Stimulated activated CD8-positive, alpha-beta memory T cell treated with anti-CD3 and anti-CD28 coated beads, Interleukin-2, amount 100 ng/mL, for 48 hours (primary cell): ENCODE data around the gene CDCA8.
A peak's percentile ranks its signal among the peaks of the same experiment; 100 is the strongest.

Experiments
- DNase-seq, 2 donors: peaks; one replicate each; pipeline ENCODE4 v3.0.0-alpha.2; 2020; ENCODE audit warnings: low read depth in 2 of 2

Gene CDCA8

DNA sequence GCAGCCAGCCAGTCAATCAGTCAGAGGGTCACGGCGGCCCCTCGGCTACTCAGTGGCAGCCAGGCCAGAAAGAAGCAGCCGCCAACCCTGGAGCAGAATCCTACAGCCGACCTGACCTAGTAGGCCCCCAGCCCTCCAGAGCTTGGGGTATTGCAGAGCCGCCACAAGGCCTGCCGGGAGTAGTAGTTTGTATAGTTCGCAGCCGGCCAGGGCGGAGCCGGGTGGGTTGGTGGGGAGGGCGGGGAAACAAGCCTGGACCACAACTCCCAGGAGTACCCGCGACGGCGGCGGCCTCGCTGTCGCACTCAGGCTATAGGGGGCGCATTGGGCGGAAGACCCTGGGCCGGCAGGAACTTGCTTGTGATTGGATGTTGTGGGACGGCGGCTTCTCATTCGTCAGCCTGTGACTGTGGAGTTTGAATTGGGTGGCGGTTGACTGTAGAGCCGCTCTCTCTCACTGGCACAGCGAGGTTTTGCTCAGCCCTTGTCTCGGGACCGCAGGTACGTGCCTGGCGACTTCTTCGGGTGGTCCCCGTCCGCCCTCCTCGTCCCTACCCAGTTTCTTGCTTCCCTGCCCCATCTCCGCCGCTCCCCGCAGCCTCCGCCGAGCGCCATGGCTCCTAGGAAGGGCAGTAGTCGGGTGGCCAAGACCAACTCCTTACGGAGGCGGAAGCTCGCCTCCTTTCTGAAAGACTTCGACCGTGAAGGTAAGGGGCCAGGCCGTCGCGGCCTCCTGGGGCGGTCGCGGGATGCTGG, at the start of gene CDCA8:
Gene CDCA8 (plus strand): TSS at position 439 of the 756 bp plus-strand sequence. CDS start 175 bp downstream, at position 614.
- peak; percentile 95 to 98 for DNase-seq

DNA sequence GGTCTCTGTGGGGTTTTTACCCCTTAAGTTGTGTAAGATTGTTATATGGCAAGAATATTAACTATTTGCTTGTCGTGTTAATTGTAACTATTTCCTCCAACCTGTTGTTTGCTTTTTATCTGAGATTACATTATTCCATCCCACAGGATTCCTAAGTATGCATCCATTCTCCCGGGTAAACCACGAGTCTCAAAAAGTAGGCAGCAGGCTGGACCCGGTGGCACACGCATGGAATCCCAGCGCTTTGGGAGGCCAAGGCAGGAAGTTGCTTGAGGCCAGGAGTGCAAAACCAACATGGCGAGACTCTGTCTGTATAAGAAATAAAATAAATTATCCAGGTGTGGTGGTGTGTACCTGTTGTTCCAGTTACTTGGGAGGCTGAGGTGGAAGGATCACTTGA, 45.0 kb upstream of the CDCA8 start:
- DNase-seq, result no peak

DNA sequence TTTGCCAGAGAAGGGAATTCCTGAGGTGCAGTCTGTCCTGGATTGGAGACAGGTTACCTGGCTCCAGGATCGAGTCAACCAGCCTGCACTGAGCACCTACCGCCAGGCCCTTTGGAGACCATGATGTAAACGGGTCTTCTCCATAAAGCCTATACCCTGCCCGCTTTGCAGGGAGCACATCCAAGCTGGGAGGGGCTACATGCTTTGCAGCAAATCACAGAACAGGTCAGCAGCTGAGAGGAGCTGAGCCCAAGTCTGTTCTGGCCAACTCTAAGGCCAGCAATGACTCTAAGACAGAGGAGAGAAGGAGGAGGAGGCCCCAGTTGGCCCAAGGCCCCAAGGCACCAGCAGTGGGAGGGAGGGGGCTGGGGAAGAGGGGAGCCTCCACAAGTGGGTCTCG, 42.1 kb upstream of the CDCA8 start:
- DNase-seq, result no peak

DNA sequence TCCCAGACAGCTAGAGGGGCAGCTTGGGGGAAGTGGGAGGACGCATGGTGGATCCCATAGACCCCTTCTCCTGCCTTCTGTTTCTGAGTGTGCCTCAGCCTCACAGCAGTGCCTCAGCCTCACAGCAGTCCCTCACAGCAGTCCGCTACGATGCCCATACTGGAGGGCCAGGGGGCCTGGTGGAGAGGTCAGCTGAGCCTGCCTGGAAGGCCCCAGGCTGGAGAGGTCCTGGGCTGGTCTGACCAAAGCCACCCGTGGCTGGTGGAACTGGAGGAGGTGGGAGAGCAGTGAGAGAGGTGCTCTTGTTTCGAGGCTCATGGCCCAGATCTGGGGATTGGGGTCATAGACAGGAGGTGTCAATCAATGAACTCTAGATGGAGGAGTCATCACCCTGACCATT, 41.6 kb upstream of the CDCA8 start:
- no peak for DNase-seq

DNA sequence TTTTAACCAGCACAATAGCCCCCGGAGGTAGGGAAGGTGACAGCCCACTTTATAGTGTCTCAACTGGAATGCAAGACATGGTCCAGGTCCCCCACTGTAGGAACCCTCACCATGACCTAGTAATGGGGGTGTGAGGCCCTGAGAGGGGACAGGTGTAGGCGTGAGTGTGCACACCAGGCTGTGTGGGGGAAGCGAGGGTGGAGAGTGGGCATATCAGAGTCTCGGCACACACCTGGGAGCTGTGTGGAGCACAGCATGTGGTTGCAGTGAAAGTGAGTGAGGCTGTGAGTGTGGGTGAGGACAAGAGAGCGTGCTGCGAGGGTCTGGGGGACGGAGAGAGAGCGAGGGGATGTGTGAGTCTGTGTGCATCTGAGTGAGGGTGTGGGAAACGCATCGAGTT, 40.5 kb upstream of the CDCA8 start:
- no peak for DNase-seq

DNA sequence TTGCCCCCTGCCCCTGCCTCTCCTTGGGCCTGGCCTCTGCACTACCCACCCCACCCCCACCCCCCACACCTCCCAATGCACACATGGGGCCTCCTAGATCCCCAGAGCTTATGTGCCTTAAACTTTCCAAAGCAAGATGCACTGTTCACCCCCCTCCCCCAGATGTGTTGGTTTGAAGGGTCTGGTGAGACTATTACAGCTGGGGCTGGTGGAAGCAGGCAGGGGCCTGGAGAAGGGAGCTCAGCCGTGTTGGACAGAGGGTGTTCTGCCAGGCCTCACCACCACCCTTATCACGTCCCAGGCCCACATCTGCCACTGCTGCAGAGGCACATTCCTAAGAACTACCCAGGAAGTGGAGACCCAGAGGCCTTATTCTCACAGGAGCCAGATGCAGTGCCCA, 39.3 kb upstream of the CDCA8 start:
- DNase-seq, result no peak

DNA sequence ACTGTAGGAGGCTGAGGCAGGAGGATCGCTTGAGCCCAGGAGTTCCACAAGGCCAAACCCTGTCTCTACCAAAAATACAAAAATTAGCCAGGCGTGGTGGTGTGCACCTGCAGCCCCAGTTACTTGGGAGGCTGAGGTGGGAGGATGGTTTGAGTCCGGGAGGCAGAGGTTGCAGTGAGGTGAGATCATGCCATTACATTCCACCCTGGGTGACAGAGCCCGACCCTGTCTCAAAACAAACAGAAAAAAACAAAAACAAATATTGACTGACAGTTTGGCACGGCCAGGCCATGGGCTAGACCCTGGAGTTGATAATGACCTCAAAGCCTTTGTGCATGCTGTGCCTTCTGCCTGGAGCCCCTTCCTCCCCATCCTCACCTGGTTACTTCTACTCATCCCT, 38.4 kb upstream of the CDCA8 start:
- DNase-seq, result no peak

DNA sequence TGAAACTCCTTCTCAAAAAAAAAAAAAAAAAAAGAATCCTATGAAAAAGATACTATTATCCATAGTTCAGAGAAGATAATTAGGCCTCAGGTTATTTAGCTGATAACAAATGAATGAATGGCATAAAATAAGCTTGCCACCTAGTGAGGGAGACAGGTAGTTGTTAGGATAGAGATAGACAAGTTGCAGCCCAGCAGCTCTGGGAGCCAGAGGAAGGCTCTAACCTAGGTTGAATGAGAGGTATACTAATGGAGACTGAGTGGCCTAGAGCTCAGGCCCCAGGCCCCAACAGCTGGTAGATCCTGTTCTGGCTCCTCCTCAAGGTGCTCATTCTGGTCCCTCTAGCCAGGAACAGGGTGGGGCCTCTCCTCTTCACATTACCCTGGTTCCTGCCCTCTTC, 37.0 kb upstream of the CDCA8 start:
- no peak for DNase-seq

DNA sequence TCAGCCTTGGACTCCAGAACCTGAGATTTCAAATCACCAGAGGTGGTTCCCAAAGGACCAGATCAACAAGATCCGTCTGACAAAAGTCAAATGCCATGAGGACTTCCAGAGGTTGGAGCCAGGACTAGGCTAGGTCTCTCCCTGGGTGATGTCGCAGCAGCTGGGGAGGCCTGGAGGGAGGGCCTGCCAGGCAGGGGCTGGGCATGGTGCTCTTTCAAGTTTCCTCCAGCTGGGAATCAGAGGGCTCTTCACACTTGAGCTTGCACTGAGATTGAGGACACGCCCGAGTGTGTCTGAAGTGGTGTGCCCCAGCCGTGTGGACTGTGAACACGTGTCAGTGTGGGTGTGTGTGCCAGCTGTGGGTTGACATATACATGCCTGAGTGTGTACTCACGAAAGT, 36.3 kb upstream of the CDCA8 start:
- no peak for DNase-seq

DNA sequence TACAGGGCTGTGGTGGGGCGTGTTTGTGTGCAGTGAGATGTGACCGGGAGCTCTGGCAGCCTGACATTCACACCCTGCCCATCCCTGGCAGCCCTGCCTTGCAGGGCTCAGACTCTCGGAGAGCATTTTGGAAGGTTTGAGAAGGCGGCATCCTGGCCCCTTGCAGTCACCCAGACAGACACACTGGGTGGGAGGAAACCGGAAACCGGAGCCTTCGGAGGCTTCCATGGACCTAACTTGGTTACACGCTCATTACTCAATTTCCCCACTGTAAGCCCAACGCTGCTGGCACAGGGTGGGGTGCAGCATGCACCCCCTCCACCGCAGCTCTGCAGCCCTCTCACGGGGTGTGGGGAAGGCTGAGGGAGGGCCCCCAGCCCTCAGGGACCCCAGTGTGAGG, 35.4 kb upstream of the CDCA8 start:
- no peak for DNase-seq

DNA sequence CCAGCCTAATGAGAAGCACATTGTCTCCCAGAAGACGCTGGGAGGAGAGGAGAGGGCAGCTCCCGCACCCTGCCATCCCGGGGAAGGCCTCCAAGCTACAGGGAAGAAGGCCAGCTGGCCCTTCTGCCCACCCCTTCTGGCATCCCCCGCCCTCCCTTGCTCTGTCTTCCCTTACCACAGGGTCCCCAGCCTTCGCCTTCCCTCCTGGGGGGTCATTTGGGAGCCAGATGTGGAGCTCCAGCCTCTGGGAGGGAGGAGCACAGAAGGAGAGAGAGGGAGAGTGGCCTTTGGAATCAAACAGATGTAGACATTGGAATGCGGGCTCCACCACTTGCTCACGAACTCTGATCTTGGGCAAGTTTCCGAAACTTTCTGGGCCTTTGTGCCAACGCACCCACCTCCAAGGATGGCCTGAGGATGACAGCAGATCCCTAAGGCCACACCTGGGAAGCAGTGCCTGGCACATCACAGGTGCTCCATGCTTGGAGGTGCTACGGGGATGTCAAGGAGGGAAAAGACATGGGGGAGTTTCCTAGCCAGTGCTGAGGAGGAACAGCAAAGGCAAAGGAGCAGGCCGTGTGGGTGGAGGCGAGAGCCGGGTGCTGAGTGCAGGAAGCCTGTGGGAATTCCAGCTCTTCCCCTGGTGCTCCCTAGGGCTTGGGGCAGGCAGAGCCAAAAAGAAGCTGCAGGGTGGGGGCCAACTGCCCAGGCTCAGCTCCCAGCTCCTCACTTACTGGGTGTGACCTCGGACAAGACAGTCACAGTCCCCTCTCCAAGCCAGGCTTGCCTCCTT, 34.5 kb upstream of the CDCA8 start:
- no peak for DNase-seq

DNA sequence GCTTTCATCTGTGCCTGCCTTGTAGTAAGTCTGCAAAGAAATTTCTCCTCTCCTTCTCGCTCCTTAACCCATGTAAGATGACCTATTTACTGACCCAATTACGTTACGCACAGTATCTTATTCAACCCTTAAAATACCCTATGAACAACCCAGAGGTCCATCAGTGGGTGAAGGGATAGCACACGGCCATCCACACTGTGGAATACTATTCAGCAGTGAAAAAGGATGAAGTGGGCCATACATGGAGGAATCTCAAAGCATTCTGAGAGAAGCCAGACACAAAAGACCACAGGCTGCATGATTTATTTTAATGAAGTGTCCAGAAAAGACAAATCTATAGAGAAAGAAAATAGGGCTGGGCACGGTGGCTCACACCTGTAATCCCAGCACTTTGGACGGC, 33.8 kb upstream of the CDCA8 start:
- DNase-seq, result no peak

DNA sequence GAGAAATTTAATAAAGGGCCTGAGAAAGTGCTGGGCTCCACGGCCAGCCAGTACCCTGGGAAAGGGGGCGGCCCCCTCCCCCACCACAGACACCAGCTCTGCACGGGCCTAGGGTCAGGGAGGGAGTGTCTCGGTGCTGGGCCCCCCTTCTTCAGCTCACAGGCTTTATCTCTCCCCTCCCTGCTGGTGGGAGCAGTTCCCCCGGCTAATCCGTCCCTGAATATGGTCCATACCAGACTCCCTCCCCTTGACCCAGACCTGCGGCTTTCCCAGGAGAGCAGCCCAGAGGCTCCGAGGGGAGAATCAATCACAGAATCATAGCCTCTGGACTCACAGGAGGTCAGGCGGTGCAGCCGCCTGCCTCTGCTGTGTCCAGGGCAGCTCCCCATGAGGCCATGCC, 31.7 kb upstream of the CDCA8 start:
- DNase-seq, result no peak

DNA sequence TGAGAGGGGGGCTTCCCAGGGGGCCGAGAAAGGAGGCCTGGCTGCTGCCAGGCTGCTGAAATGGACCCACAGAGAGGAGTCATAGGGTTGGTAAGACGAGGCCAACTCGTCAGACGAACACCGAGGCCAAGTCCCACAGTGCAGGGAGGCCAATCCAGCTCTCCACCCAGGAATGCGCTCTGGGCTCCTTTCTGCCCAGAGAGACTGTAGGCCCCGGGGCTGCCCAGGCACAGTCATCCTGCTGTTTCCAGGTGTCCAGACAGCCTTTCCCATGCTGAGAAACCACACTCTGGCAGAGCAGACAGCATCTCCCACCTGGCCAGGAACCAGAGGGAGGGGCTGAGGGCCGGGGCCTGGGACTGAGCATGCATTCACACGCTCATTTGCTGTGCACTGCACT, 30.9 kb upstream of the CDCA8 start:
- no peak for DNase-seq

DNA sequence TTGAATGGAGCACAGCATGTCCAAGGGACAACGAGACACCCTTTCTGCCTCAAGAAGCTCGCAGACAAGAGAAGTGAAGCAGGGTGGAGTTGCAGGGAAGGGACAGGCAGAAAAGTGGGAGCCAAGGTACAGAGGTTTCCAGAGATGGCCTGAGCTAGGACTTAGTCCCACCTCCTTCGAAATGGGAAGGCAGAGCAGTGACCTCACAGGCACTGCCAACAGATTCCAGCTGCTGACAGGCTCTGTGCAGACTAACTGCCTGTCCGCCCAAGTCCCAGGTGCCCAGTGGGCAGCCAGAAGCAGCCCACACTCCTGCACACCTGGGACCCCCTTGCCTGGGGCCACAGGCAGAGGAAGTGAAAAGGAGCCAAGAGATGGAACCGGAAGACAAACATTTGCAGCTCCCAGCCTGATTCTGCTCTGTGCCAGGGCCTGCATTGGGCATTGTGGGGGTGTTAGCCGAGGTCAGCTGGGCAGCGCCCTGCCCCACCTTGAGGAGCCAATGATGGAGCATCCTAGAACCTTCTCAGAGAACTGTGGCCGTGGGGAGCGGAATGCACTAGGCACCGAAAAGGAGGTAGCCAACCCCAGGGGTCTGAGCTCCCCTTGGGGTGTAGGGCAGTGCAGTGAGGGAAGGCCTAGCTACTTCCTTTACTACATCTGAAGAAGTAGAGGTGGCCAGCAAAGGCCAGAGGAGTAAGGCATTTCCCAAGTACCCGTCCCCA, 30.1 kb upstream of the CDCA8 start:
- no peak for DNase-seq

DNA sequence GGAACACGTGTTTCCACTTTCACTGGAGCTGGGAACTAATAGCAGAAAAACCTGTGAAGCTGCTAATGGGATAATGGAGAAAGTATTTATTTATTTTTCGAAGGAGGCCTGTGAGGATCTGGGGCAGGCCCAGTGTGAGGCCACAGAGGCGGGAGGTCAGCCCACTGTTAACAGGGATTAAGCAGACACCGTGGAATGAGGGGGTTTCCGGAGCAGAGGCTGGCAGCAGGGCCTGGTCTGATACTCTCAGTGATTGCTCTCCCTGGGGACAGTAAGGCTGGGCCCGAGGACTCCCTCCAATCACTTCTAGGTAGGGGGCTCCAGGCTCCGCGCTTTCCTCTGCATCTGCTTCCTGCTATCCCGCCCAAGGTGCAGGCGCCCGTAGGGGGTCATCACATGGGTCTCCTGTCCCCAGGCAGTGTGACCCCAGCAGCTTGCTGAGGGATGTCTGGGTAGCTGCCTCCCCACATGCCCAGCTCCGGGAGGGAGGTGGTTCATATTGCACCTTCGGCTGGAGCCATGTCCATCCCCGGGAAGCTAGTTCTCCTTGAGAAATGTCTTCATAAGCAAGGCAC, 28.8 kb upstream of the CDCA8 start:
- no peak for DNase-seq

DNA sequence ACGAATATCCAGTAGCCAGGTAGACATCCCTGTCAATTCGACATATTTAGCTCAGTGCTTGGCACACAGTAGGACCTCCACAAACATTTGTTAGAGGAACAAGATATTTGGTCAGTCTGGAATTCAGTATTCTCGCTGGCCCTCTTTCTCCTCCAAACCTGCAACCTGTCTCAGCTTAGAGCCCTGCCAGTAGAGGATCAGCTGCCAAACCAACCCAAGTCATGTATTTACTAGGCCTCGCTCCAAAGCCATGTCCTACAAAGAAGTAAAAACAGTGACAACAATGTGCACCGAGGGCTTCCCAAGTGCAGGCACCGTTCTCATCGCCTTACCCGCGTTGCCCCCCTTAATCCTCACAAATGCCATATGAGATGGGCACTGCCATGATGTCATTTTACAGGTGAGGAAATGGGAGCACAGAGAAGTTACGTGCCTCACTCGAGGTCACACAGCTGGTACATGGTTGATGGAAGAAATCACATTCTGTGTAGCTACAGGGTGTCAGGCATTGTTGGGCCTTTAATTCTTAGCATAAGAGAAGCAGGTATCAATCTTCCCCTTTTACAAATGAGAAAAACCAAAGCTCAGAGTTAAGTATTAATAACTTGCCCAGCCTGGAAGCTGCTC, 26.0 kb upstream of the CDCA8 start:
- no peak for DNase-seq

DNA sequence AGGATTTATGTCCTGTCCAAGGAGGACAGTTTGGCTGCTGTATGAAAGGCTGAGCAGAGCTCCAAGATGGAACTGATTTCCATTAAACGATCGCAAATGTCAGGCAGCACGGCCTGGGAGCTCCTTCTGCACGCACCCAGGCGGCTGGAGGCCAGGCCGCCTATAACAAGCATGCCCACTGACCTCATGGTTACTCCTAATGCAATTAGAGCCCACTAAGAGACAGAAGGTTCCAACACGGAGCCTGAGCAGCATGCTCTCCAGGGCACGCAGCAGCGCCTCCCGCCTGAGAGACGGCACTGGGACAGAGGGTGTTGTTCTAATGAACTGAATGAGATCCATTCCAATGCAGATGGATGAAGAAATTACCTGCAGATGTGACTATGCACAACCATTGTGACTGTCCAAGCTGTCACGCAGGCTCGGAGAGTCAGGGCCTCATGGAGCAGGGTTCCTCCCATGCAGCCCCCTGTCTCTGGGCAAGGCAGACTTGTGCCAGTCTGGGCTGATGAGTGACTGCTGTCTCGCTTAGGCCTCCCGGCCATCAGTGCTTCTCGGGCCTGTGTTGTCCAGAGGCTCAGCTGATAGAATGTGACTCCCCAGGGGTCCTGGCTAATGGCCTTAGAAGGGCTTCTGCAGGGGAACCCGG, 25.2 kb upstream of the CDCA8 start:
- DNase-seq, result no peak

DNA sequence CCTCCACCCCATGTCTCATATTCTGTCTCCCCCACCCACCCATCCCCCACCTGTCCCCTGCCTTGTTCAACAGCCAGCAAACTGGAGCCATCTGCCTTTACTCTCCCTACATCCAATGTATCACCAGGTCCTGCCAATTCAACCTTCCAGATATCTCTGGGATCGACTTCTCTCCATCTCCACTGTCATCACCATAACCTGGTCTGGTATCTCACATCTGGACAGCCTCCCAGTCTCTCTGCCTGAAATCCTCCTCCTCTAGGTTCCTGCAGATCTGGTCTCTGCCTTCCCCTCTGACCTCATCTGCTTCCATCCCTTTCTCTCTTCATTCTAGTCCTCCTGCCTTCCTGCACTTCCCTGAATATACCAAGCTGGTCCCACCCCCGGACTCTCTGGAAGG, 22.2 kb upstream of the CDCA8 start:
- DNase-seq, result no peak

DNA sequence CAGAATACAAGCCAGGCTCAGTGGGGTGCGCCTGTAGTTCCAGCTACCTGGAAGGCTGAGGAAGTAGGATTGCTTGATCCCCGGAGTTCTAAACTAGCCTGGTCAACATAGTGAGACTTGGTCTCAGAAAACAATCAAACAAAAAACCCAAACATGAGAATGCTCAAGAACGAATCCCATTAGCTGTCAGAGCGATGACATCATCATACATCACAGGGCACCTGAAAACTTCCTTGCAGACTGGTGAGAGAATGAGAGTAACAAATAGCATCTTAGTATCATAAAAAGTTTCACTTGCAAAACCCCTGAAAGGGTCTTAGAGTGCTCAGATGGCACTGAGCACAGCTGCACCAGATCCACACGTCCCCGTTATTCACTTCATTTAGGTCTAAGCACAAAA, 21.1 kb upstream of the CDCA8 start:
- DNase-seq, result no peak

DNA sequence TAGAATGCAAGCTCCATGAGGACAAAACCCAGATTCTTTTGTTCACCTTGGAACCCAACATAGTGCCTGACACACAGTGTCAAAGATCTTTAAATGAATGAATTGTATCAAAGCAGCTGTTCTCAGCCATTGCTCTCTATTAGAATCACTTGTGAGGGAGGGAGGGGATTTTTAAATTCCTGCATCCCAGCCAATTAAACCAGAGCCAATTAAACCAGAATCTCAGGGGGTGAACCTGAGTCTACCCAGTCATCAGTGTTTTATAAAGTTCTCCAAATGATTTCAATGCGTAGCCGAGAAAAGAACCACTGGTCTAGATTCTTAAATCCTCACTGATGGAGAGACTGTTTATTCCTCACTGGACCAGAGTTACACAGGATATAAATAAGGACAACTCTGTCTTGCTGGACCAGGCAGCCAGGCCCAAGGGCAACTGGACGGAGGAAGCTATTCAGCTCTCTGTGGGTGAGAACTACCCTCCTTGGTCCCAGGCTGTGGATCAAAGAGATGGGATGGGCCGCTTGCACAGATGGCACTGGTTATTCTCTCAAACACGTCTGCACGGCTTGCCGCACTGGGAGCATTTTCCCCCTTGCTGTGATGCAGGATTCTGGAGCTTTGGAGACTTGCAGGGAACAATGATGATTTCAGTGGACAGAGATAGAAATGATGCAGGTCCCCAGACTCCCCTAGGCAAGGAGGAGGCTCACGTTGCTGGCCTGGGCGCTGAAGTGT, 20.0 kb upstream of the CDCA8 start:
- DNase-seq, result no peak
